A673 (cell line): ENCODE results near the gene ESRRB.

Experiments used
- CTCF ChIP-seq: fragments of 300-800, 200-600 bp; sonication (generic); conservative IDR thresholded peaks from 2 replicates; pipeline ENCODE4 v1.5.1; 2017; ENCODE audit warnings: low read depth, mild to moderate bottlenecking, antibody characterized with exemption, low read length, moderate library complexity, mixed read lengths
- EZH2 ChIP-seq: fragments of 200-600 bp; sonication (generic); IDR thresholded peaks from 2 replicates; pipeline ENCODE4 v1.6.1; 2017; ENCODE audit warnings: borderline replicate concordance, low read depth, mild to moderate bottlenecking, mixed read lengths, antibody characterized with exemption, low read length; ENCODE audit not compliant: poor library complexity, severe bottlenecking

GRCh38 chr14:76391981-76392690 lies 16.2 kb downstream of the ESRRB start:
- TF ChIP-seq EZH2 (no peak), CTCF (no peak)
